GM13977 (cell line): ENCODE data around the gene MESP1.

ENCODE experiments used
- DNase-seq: peaks from one replicate; pipeline ENCODE4 v3.0.0; 2012; ENCODE audit warnings: low spot score
- CTCF ChIP-seq: IDR thresholded peaks from 2 replicates; pipeline ENCODE4 v1.5.1; 2012; ENCODE audit warnings: mild to moderate bottlenecking, control low read depth; ENCODE audit not compliant: insufficient read depth; ENCODE audit errors: extremely low read depth, missing control alignments
- in situ Hi-C: fragments of 300-500 bp; cut with MboI; formaldehyde crosslinking; loops from one replicate; pipeline ENCODE4 v1.12.0; 2022; ENCODE audit warnings: low sequenced_read_pairs, low pct_unique_long_range_greater_than_20kb, mixed read lengths, inconsistent platforms; ENCODE audit not compliant: unreplicated experiment

The MESP1 gene

GRCh38 chr15:89780601-89781000 is 29.6 kb upstream of the MESP1 start:
- in situ Hi-C loops, result no loop called here
- TF ChIP-seq CTCF, result no peak
- no peak for DNase-seq

GRCh38 chr15:89778861-89779260 is 27.8 kb upstream of the MESP1 start:
- in situ Hi-C loops, result no loop called here
- no peak for TF ChIP-seq CTCF
- DNase-seq, result no peak

GRCh38 chr15:89777782-89778380 is 26.8 kb upstream of the MESP1 start:
- in situ Hi-C loops, result no loop called here
- TF ChIP-seq CTCF, result no peak
- no peak for DNase-seq

GRCh38 chr15:89777073-89777751 is 26.2 kb upstream of the MESP1 start:
- no peak for DNase-seq
- in situ Hi-C loops, result no loop called here
- no peak for TF ChIP-seq CTCF

- TF ChIP-seq CTCF, result peak; percentile 18
- peak; percentile 90 for DNase-seq
- in situ Hi-C loops, result no loop called here
These were observed 25.4 kb upstream of the MESP1 start, which contains the start of gene MESP2 for GRCh38 chr15:89776274-89777072. MESP2 (plus strand) TSS chr15:89776332; CDS start chr15:89776358, 26 bp downstream.

- no peak for TF ChIP-seq CTCF
- in situ Hi-C loops, result no loop called here
- no peak for DNase-seq
These were observed 24.8 kb upstream of the MESP1 start for GRCh38 chr15:89775815-89776214.
